Kidney (tissue), 14 donors: ENCODE measurements around the gene ST8SIA1. TPM values are rescaled to one million over a fixed set of nuclear protein-coding genes. Genes with fewer than 3 reads are reported as not detected.
A peak's percentile ranks its signal among the peaks of the same experiment; 100 is the strongest.

Experiments
- DNase-seq, 5 donors: peaks; one replicate each; pipeline ENCODE4 v3.0.0-alpha.2; 2013 to 2020
- FAIRE-seq: peaks from 2 replicates; lab custom pipeline; 2012; peaks lifted over from hg19 to GRCh38; lab: Jason Lieb, UNC
- H3K27ac ChIP-seq, 2 donors: one replicate each; pipeline ENCODE4 v1.7.0; 2013; ENCODE audit warnings: low read depth in 2 of 2, low read length in 2 of 2, inconsistent platforms in 1 of 2
- H3K27me3 ChIP-seq: one replicate; pipeline ENCODE4 v1.7.1; 2013; ENCODE audit warnings: low read length, inconsistent platforms; ENCODE audit not compliant: control insufficient read depth, insufficient read depth
- H3K36me3 ChIP-seq, 3 donors: one replicate each; pipeline versions ENCODE4 v1.7.0 to v1.7.1; 2013; ENCODE audit warnings: low read length in 3 of 3, control low read depth in 1 of 3, inconsistent platforms in 1 of 3; ENCODE audit not compliant: insufficient read depth in 3 of 3, control insufficient read depth in 2 of 3
- H3K4me1 ChIP-seq, 3 donors: one replicate each; pipeline versions ENCODE4 v1.7.0 to v1.7.1; 2013; ENCODE audit warnings: low read length in 3 of 3, inconsistent platforms in 1 of 3, low read depth in 1 of 3; ENCODE audit not compliant: control insufficient read depth in 2 of 3, insufficient read depth in 2 of 3
- H3K4me3 ChIP-seq, 3 donors: one replicate each; pipeline versions ENCODE4 v1.7.0 to v1.8.1; 2013; ENCODE audit warnings: low read length in 3 of 3, control low read depth in 1 of 3, inconsistent platforms in 1 of 3
- H3K9ac ChIP-seq, 3 donors: one replicate each; pipeline versions ENCODE4 v1.7.0 to v1.7.1; 2013; ENCODE audit warnings: low read length in 3 of 3, control low read depth in 1 of 3, inconsistent platforms in 1 of 3
- H3K9me3 ChIP-seq, 3 donors: one replicate each; pipeline versions ENCODE4 v1.7.0 to v1.7.1; 2013; ENCODE audit warnings: low read length in 3 of 3, control low read depth in 1 of 3, inconsistent platforms in 1 of 3; ENCODE audit not compliant: control insufficient read depth in 2 of 3, insufficient read depth in 1 of 3
- CTCF ChIP-seq: IDR thresholded peaks from 3 replicates; pipeline ENCODE4 v1.5.1; 2012; ENCODE audit warnings: mild to moderate bottlenecking, moderate library complexity, borderline replicate concordance; ENCODE audit not compliant: insufficient read depth; ENCODE audit errors: extremely low read depth
- intact Hi-C: fragments of 100-400 bp; cut with DNase I; formaldehyde crosslinking; loops from one replicate; pipeline ENCODE4 v1.11.1; 2022
- polyA plus RNA-seq: library from polyadenylated mRNA; stranded (reverse); fragments of 350-450 nt; fragmentation: Illumina TruSeq; extraction: RNeasy Lipid Tissue Mini Kit (QIAGEN cat#74804); gene quantifications from one replicate; pipeline ENCODE4 v1.2.3, GENCODE V29; 2014; ENCODE audit warnings: low read depth, low replicate concordance; ENCODE audit not compliant: insufficient read depth
- total RNA-seq: library from RNA; stranded (reverse); fragmentation: NEBNext Ultra II Directional; extraction: Animal tissue kit (Norgen Biotek cat#: 25700); gene quantifications from one replicate; pipeline ENCODE4 v1.2.1, GENCODE V29; 2021
- donor health status: control.
- donor health status: control.
- donor health status: control.
- donor health status: control.
- donor health status: control.
- donor health status: DM: yes; HTN: yes; CAD: no.
- donor health status: Normal renal cell carcinoma (clear cell type).

Gene ST8SIA1
- total and polyA plus RNA-seq, 2 donors from 2014 or later = 2.8 to 4.7 TPM

DNA sequence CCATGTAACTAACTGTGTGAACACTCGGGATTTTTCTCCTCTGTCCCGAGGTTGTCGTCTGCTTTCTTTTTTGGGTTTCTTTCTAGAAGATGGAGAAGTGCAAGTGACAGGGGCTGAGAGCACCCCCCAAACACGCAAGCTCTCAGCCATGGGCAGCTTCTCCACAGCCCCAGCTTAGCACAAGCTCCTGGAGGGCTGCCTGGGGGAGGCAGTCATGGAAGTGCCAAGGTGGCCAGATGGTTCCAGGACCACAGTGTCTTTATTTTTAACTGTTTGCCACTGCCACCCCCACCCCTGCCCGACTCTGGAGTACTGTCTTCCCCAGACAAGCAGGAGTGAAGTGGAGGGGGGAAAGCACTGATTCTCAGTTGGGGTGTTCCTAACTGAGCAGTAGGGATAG, 58.2 kb downstream of the ST8SIA1 start:
- DNase-seq (no peak), FAIRE-seq (no peak)
- Histone ChIP-seq H3K9me3 (no peaks in the 10 kb centered on the region), H3K4me3 (no peak overlapping the region), H3K9ac (no peak overlapping the region), H3K4me1 (no peaks in the 10 kb centered on the region), H3K27ac (peak overlapping the region in 1 of 2 donors; percentile 47), H3K36me3 (no peaks in the 10 kb centered on the region), H3K27me3 (no peaks in the 10 kb centered on the region)
- intact Hi-C loops = no loop called here
- TF ChIP-seq CTCF = no peak

DNA sequence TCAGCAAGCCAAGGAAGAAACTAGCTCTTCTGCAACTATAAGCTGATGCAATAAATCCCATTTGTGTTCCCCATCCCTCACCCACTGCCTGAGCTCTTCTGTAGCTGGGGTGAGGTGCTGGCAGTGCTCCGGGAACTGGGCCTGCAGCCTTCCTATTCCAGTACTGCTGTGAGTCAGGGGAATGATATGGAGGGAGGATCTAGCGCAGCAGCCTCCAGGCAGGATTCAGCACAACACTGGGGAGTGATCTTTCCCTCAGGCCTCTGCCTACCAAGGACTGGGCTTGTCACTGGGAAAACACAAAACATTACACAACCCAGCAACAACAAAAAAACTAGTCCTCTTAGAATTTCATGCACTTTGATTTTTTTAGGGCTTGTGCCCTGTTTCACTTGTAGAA, 58.7 kb downstream of the ST8SIA1 start:
- no peak overlapping the region for H3K4me3 ChIP-seq
- no peak for TF ChIP-seq CTCF
- H3K9ac ChIP-seq = no peak overlapping the region
- H3K36me3 ChIP-seq = no peaks in the 10 kb centered on the region
- intact Hi-C loops = no loop called here
- H3K27ac ChIP-seq = no peak overlapping the region
- H3K27me3 ChIP-seq = no peaks in the 10 kb centered on the region
- no peak for FAIRE-seq
- peak in 2 of 5 donors; percentile 18 to 94 for DNase-seq
- H3K4me1 ChIP-seq = no peaks in the 10 kb centered on the region
- H3K9me3 ChIP-seq = no peaks in the 10 kb centered on the region

DNA sequence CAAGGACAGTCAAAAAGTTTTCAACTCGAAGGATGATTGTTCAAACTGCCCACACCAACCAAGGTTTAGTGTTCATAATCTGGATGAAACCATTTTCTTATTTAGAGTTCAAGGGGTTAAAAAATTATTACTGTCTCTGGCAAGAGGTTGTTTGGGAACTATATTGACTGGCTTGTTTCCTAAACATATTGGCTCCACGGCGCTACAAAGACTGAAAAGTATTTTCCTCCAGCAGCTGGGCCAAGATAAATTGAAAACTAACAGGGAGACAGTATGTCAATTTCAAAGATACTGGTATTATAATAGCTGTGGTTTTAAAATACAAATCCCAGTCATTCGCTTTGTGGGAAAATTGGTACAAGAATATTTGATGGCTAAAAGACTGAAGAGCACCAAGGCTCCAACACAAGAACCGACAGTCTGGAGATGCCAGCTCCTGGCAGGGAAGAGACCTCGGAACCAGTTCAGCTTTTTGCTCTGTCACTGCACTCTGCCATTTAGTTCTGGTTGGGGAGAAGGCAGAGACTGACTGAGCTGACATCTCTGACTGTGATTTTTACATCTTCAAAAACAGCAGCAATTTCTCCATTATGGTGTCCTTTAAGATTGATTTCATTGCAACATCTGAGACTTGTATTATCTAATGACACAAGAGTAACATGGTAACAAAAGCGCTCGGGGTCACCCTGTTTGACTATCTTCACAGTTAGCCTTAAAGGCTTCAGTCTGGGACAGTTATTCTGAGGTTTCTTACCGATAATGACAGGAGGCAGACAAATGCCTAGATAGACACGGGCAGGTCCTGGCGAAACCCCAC, 62.0 kb downstream of the ST8SIA1 start:
- no peak for TF ChIP-seq CTCF
- intact Hi-C loops = no loop called here
- FAIRE-seq (no peak), DNase-seq (no peak)
- no peaks in the 10 kb centered on the region for H3K36me3 ChIP-seq
- H3K9ac ChIP-seq = no peak overlapping the region
- H3K4me1 ChIP-seq = no peaks in the 10 kb centered on the region
- H3K4me3 ChIP-seq = no peak overlapping the region
- no peaks in the 10 kb centered on the region for H3K27me3 ChIP-seq
- no peak overlapping the region for H3K27ac ChIP-seq
- H3K9me3 ChIP-seq = no peaks in the 10 kb centered on the region
